GM19328 (cell line): ENCODE data around the gene MRPS18C.
A peak's percentile ranks its signal among the peaks of the same experiment; 100 is the strongest.

Experiments
- ATAC-seq: cut with Tn5 transposase; IDR thresholded peaks from one replicate; pipeline ENCODE4 v1.9.1; 2021; ENCODE audit warnings: mild to moderate bottlenecking, moderate library complexity; ENCODE audit not compliant: unreplicated experiment

The MRPS18C gene

GRCh38 chr4:83455281-83456183 is at the start of gene MRPS18C, which contains the start of gene HELQ:
TSS of gene MRPS18C (plus strand) at chr4:83456058. CDS start at chr4:83456078, 20 bp downstream.
TSS of gene HELQ (minus strand) at chr4:83455823. CDS start at chr4:83455693, 130 bp downstream.
- peak; percentile 97 for ATAC-seq

GRCh38 chr4:83408908-83409307 is 47.0 kb upstream of the MRPS18C start:
- ATAC-seq = no peak

- ATAC-seq = no peak
These were observed 42.2 kb upstream of the MRPS18C start for GRCh38 chr4:83413676-83414075.

- ATAC-seq = no peak
These were observed 38.3 kb upstream of the MRPS18C start for GRCh38 chr4:83417566-83417965.

GRCh38 chr4:83418211-83418610 is 37.6 kb upstream of the MRPS18C start:
- ATAC-seq = no peak

GRCh38 chr4:83431200-83431599 is 24.7 kb upstream of the MRPS18C start:
- no peak for ATAC-seq

- ATAC-seq = no peak
These were observed 19.2 kb upstream of the MRPS18C start for GRCh38 chr4:83436680-83437079.

GRCh38 chr4:83438719-83439118 is 17.1 kb upstream of the MRPS18C start:
- ATAC-seq = no peak

GRCh38 chr4:83440148-83440814 is 15.6 kb upstream of the MRPS18C start:
- no peak for ATAC-seq

GRCh38 chr4:83440899-83441298 is 15.0 kb upstream of the MRPS18C start:
- no peak for ATAC-seq

GRCh38 chr4:83449009-83449408 is 6.8 kb upstream of the MRPS18C start:
- no peak for ATAC-seq

- ATAC-seq = no peak
These were observed 1.2 kb upstream of the MRPS18C start for GRCh38 chr4:83454686-83455085.

GRCh38 chr4:83456184-83456501 is 285 bp downstream of the MRPS18C start:
- no peak for ATAC-seq

GRCh38 chr4:83473423-83473822 is 17.6 kb downstream of the MRPS18C start:
- ATAC-seq = no peak

GRCh38 chr4:83473966-83474365 is 18.1 kb downstream of the MRPS18C start:
- no peak for ATAC-seq

- ATAC-seq = peak; percentile 95
These were observed 28.9 kb downstream of the MRPS18C start, which contains the start of gene ABRAXAS1 for GRCh38 chr4:83484500-83485461. TSS of gene ABRAXAS1 (minus strand) at chr4:83485100. CDS start at chr4:83485072, 28 bp downstream.

GRCh38 chr4:83486457-83487129 is 30.7 kb downstream of the MRPS18C start:
- no peak for ATAC-seq

GRCh38 chr4:83489711-83490326 is 34.0 kb downstream of the MRPS18C start:
- no peak for ATAC-seq

- ATAC-seq = no peak
These were observed 35.1 kb downstream of the MRPS18C start for GRCh38 chr4:83490876-83491450.
